Measurements from ENCODE around the gene DOCK7. TPM values are rescaled to one million over a fixed set of nuclear protein-coding genes. Genes with fewer than 3 reads are reported as not detected.
A peak's percentile ranks its signal among the peaks of the same experiment; 100 is the strongest.

Gene DOCK7
- total and polyA plus RNA-seq, 2 of the 13 experiments (the other 11 are each of a cell fraction or from before 2014, with no cell fraction given), result 45.7 to 67.2 TPM

- TF ChIP-seq ZNF232 (CRISPR knock-in tag; IDR thresholded peaks at IDR 0.05; ENCODE audit: borderline replicate concordance), result 0 out of 2 replicates have a peak, but pooled peaks have one; percentile 23
- no peak for TF ChIP-seq THAP9 (CRISPR knock-in tag; IDR thresholded peaks at IDR 0.05; ENCODE audit: borderline replicate concordance)
- TF ChIP-seq NR0B2 (CRISPR knock-in tag; IDR thresholded peaks at IDR 0.05), result no peak
- no peak for TF ChIP-seq PTBP1 (IDR thresholded peaks at IDR 0.05; ENCODE audit: low read depth, low read length, poor library complexity, severe bottlenecking)
- peak; percentile 57; the same call in 1 of the 2 replicates for TF ChIP-seq NR2F6 (IDR thresholded peaks at IDR 0.05)
- TF ChIP-seq NR2F6 (CRISPR knock-in tag; IDR thresholded peaks at IDR 0.05), result peak; percentile 58; the same call in 1 of the 2 replicates
- TF ChIP-seq NFKBIZ (CRISPR knock-in tag; IDR thresholded peaks at IDR 0.05), result peak; percentile 91
- TF ChIP-seq CHD2 (IDR thresholded peaks at IDR 0.05; ENCODE audit: low read depth, low read length), result no peak
- peak; percentile 73; the same call in 1 of the 2 replicates for TF ChIP-seq MBD4 (IDR thresholded peaks at IDR 0.05; ENCODE audit: borderline replicate concordance, low read length)
- TF ChIP-seq MAF1 (CRISPR knock-in tag; IDR thresholded peaks at IDR 0.05; ENCODE audit: borderline replicate concordance), result no peak
- no peak for TF ChIP-seq PBX3 (CRISPR knock-in tag; IDR thresholded peaks at IDR 0.05; ENCODE audit: borderline replicate concordance)
- TF ChIP-seq HOXD1 (CRISPR knock-in tag; IDR thresholded peaks at IDR 0.05), result no peak
- TF ChIP-seq PRDM15 (CRISPR knock-in tag; IDR thresholded peaks at IDR 0.05), result no peak
- no peak for TF ChIP-seq POLR2A (IDR thresholded peaks at IDR 0.05; ENCODE audit: insufficient read depth in 1 of 2, low read depth in 2 of 2, low read length in 2 of 2)
- TF ChIP-seq ONECUT2 (CRISPR knock-in tag; IDR thresholded peaks at IDR 0.05), result no peak
- no peak for TF ChIP-seq ZNF790 (CRISPR knock-in tag; IDR thresholded peaks at IDR 0.05; ENCODE audit: borderline replicate concordance)
- TF ChIP-seq ARNT2 (CRISPR knock-in tag; IDR thresholded peaks at IDR 0.05; ENCODE audit: low read depth), result peak; percentile 44; the same call in 1 of the 2 replicates
- TF ChIP-seq ZNF138 (CRISPR knock-in tag; IDR thresholded peaks at IDR 0.05; ENCODE audit: low read depth), result no peak
- 0 out of 2 replicates have a peak, but pooled peaks have one; percentile 34 for TF ChIP-seq ZNF788 (CRISPR knock-in tag; IDR thresholded peaks at IDR 0.05; ENCODE audit: borderline replicate concordance)
- peak; percentile 43; the same call in 1 of the 2 replicates for TF ChIP-seq GMEB2 (CRISPR knock-in tag; IDR thresholded peaks at IDR 0.05; ENCODE audit: low read depth)
- peak; percentile 80; the same call in 1 of the 2 replicates for TF ChIP-seq NCOR1 (IDR thresholded peaks at IDR 0.05; ENCODE audit: borderline replicate concordance, low read length)
- TF ChIP-seq PAWR (CRISPR knock-in tag; IDR thresholded peaks at IDR 0.05; ENCODE audit: borderline replicate concordance), result no peak
Measured at GRCh38 chr1:62621907-62622306, 66.3 kb downstream of the DOCK7 start (continued).

Data from HepG2 (cell line).